Spleen (tissue), 11 donors: ENCODE results near the gene PCDHA6. TPM values are rescaled to one million over a fixed set of nuclear protein-coding genes. Genes with fewer than 3 reads are reported as not detected.
A peak's percentile ranks its signal among the peaks of the same experiment; 100 is the strongest.
"Not testable (repeated sequence)": the region's sequence is repeated elsewhere in the genome, so short reads cannot be mapped to it uniquely, and the experiment has no call there.

Source experiments
- DNase-seq: peaks from one replicate; pipeline ENCODE4 v3.0.0-alpha.2; 2020
- H3K27ac ChIP-seq, 8 donors: fragments of 200-600 bp; sonication (generic) in 7 of 8; 1 replicate in 4 of 8; 2 replicates in 4 of 8; pipeline versions ENCODE4 v1.5.0 to v1.8.0; 2016 to 2021; ENCODE audit warnings: inconsistent platforms in 4 of 8, mild to moderate bottlenecking in 4 of 8, moderate library complexity in 1 of 8
- H3K27me3 ChIP-seq, 7 donors: fragments of 200-600 bp; sonication (generic) in 6 of 7; replicated peaks in 1 of 7; 1 replicate in 4 of 7; 2 replicates in 3 of 7; pipeline versions ENCODE4 v1.5.0 to v1.8.0; 2016 to 2021; ENCODE audit warnings: inconsistent platforms in 3 of 7, mild to moderate bottlenecking in 1 of 7
- H3K36me3 ChIP-seq, 6 donors: fragments of 200-600 bp; sonication (generic) in 5 of 6; 1 replicate in 4 of 6; 2 replicates in 2 of 6; pipeline versions ENCODE4 v1.5.0 to v1.8.0; 2016 to 2021; ENCODE audit warnings: inconsistent platforms in 2 of 6
- H3K4me1 ChIP-seq, 6 donors: fragments of 200-600 bp; sonication (generic) in 5 of 6; 1 replicate in 3 of 6; 2 replicates in 3 of 6; pipeline versions ENCODE4 v1.5.0 to v1.8.0; 2016 to 2021; ENCODE audit warnings: inconsistent platforms in 3 of 6
- H3K4me3 ChIP-seq, 8 donors: fragments of 200-600 bp; sonication (generic) in 7 of 8; 1 replicate in 4 of 8; 2 replicates in 4 of 8; pipeline versions ENCODE4 v1.5.0 to v1.8.0; 2016 to 2021; ENCODE audit warnings: inconsistent platforms in 4 of 8, mild to moderate bottlenecking in 4 of 8, moderate library complexity in 2 of 8
- H3K9me3 ChIP-seq, 8 donors: fragments of 200-600 bp; sonication (generic) in 7 of 8; 1 replicate in 4 of 8; 2 replicates in 4 of 8; pipeline versions ENCODE4 v1.5.0 to v1.8.0; 2016 to 2021; ENCODE audit warnings: inconsistent platforms in 4 of 8
- POLR2A ChIP-seq, 3 donors: fragments of 450-650 bp; IDR thresholded peaks; one replicate each; pipeline ENCODE4 v1.5.1; 2017; ENCODE audit warnings: antibody characterized with exemption in 3 of 3, mild to moderate bottlenecking in 1 of 3
- POLR2AphosphoS5 ChIP-seq, 3 donors: sonication (generic); formaldehyde crosslinking; IDR thresholded peaks; one replicate each; pipeline ENCODE4 v1.5.1; 2017; ENCODE audit warnings: antibody characterized with exemption in 3 of 3
- WGBS, 5 donors: extraction: QIAGEN DNeasy Blood & Tissue Kit in 3 of 5; methylation state at CpG; one replicate each; pipeline versions ENCODE4 v1.1.5 to v1.1.7; 2013 to 2018; 5-methylcytosine and 5-hydroxymethylcytosine counted together
- intact Hi-C: fragments of 100-400 bp; cut with DNase I; formaldehyde crosslinking; loops from one replicate; pipeline ENCODE4 v1.15.0; 2023; ENCODE audit warnings: low total_unique reads
- polyA plus RNA-seq, 3 donors: library from polyadenylated mRNA; stranded (reverse); fragments of 200-250 nt; gene quantifications; one replicate each; pipeline ENCODE4 v1.2.1, GENCODE V29; 2013
- total RNA-seq, 7 donors: library from RNA; depleted of rRNA in 3 of 7; stranded (reverse); fragments of >200 nt in 3 of 7; fragmentation: NEBNext Ultra II Directional in 4 of 7; extraction: Animal tissue kit (Norgen Biotek cat#: 25700) in 4 of 7; gene quantifications; one replicate each; pipeline versions ENCODE4 v1.1.0 to v1.2.1, GENCODE V29; 2016 to 2021
- TF ChIP-seq, protein P1 (sequence below), 11 experiments: fragments of 200-600 bp in 7 of 11; fragments of 450-650 bp in 4 of 11; sonication (generic) in 4 of 11; IDR thresholded peaks in 8 of 11; conservative IDR thresholded peaks in 3 of 11; 1 replicate in 7 of 11; 2 replicates in 4 of 11; pipeline versions ENCODE4 v1.4.0 to v1.8.0; 2016 to 2021; ENCODE audit warnings: antibody characterized with exemption in 11 of 11, inconsistent platforms in 4 of 11, mild to moderate bottlenecking in 1 of 11
- donor health status: healthy with polysubstance abuse.
- donor health status: DM: no; HTN: no; CAD: no; lungs with moderate emphysema.
- donor health status: DM: no; HTN: no; CAD: no.
- donor health status: Bipolar disorder and iron deficiency.
- donor health status: healthy.
- donor health status: DM: no; HTN: no; CAD: no.
- donor health status: DM: yes; HTN: yes; CAD: no.

The PCDHA6 gene
- total and polyA plus RNA-seq, 10 donors = 0.02 to 0.85 (median 0.23) TPM; not detected in 2

DNA sequence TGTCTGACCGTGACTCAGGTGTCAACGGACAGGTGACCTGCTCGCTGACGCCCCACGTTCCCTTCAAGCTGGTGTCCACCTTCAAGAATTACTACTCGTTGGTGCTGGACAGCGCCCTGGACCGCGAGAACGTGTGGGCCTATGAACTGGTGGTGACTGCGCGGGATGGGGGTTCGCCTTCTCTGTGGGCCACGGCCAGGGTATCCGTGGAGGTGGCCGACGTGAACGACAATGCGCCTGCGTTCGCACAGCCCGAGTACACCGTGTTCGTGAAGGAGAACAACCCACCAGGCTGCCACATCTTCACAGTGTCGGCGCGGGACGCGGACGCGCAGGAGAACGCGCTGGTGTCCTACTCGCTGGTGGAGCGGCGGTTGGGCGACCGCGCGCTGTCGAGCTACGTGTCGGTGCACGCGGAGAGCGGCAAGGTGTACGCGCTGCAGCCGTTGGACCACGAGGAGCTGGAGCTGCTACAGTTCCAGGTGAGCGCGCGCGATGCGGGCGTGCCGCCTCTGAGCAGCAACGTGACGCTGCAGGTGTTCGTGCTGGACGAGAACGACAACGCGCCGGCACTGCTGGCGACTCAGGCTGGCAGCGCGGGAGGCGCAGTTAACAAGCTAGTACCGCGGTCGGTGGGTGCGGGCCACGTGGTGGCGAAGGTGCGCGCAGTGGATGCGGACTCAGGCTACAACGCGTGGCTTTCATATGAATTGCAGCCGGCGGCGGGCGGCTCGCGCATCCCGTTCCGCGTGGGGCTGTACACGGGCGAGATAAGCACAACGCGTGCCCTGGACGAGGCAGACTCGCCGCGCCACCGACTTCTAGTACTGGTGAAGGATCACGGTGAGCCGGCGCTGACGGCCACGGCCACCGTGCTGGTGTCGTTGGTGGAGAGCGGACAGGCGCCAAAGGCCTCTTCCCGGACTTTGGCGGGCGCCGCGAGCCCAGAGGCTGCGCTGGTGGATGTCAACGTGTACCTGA, 42.8 kb downstream of the PCDHA6 start:
- H3K36me3 ChIP-seq = no peaks in the 10 kb centered on the region
- peaks cover 0 to 86% (median 12%) of the 10 kb centered on the region in 7 donors for H3K27me3 ChIP-seq
- TF ChIP-seq, protein P1, sequence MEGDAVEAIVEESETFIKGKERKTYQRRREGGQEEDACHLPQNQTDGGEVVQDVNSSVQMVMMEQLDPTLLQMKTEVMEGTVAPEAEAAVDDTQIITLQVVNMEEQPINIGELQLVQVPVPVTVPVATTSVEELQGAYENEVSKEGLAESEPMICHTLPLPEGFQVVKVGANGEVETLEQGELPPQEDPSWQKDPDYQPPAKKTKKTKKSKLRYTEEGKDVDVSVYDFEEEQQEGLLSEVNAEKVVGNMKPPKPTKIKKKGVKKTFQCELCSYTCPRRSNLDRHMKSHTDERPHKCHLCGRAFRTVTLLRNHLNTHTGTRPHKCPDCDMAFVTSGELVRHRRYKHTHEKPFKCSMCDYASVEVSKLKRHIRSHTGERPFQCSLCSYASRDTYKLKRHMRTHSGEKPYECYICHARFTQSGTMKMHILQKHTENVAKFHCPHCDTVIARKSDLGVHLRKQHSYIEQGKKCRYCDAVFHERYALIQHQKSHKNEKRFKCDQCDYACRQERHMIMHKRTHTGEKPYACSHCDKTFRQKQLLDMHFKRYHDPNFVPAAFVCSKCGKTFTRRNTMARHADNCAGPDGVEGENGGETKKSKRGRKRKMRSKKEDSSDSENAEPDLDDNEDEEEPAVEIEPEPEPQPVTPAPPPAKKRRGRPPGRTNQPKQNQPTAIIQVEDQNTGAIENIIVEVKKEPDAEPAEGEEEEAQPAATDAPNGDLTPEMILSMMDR (IDR thresholded peaks at IDR 0.05 in 8 of 11, conservative IDR thresholded peaks at IDR 0.05 in 3 of 11) = no peak
- TF ChIP-seq POLR2A (IDR thresholded peaks at IDR 0.05) = no peak
- no peak for TF ChIP-seq POLR2AphosphoS5 (IDR thresholded peaks at IDR 0.05)
- WGBS, 5 donors = 49 to 63% (median 55%) methylated on average over 75 to 114 of the region's 114 CpGs
- H3K27ac ChIP-seq = no peak overlapping the region
- H3K4me1 ChIP-seq = no peaks in the 10 kb centered on the region
- no peak overlapping the region for H3K4me3 ChIP-seq
- intact Hi-C loops = no loop called here
- no peak for DNase-seq
- H3K9me3 ChIP-seq = peaks cover 0 to 46% (median 29%) of the 10 kb centered on the region in 8 donors

DNA sequence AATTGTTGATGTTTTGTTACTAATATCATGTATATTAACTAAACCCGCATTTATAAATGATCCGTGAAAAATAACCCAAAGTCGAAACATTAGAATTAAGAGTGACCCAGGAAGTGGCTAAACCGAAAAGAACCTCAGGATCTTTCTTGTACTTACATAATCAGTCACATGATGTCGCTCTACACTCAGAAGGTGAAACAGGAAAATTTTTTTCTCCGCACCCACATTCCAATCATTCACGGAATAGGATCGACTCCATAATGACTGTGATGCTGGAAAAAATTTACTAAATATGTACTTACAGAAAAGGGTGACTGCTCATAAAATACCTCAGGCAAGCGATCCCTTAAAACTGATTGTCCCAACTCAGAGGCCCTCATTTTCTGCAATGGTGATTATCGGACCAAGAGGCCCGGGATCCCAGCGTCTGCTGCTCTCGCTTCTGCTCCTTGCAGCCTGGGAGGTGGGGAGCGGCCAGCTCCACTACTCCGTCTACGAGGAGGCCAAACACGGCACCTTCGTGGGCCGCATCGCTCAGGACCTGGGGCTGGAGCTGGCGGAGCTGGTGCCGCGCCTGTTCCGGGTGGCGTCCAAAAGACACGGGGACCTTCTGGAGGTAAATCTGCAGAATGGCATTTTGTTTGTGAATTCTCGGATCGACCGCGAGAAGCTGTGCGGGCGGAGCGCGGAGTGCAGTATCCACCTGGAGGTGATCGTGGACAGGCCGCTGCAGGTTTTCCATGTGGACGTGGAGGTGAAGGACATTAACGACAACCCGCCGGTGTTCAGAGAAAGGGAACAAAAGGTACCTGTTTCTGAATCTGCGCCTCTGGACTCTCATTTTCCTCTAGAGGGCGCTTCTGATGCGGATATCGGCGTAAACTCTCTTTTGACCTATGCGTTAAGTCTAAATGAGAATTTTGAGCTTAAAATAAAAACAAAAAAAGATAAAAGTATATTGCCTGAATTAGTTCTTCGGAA, 47.6 kb downstream of the PCDHA6 start, which contains the start of gene PCDHA12:
TSS of gene PCDHA12 (plus strand) at position 224 of the 981 bp plus-strand sequence. CDS start at position 389, 165 bp downstream.
- Histone ChIP-seq H3K9me3 (peaks cover 0 to 65% (median 36%) of the 10 kb centered on the region in 8 donors), H3K4me3 (peak within 1 kb of the TSS in 2 of 8 donors; percentile 3 to 27), H3K27ac (no peak within 1 kb of the TSS), H3K36me3 (no peaks in the 10 kb centered on the region), H3K27me3 (peaks cover 0 to 92% (median 20%) of the 10 kb centered on the region in 7 donors), H3K4me1 (no peaks in the 10 kb centered on the region)
- intact Hi-C loops = no loop called here
- DNase-seq = no peak
- 20 to 32% (median 22%) methylated on average over 36 to 47 of the region's 47 CpGs for WGBS, 5 donors
- TF ChIP-seq POLR2A (IDR thresholded peaks at IDR 0.05) (no peak), POLR2AphosphoS5 (IDR thresholded peaks at IDR 0.05) (no peak)

DNA sequence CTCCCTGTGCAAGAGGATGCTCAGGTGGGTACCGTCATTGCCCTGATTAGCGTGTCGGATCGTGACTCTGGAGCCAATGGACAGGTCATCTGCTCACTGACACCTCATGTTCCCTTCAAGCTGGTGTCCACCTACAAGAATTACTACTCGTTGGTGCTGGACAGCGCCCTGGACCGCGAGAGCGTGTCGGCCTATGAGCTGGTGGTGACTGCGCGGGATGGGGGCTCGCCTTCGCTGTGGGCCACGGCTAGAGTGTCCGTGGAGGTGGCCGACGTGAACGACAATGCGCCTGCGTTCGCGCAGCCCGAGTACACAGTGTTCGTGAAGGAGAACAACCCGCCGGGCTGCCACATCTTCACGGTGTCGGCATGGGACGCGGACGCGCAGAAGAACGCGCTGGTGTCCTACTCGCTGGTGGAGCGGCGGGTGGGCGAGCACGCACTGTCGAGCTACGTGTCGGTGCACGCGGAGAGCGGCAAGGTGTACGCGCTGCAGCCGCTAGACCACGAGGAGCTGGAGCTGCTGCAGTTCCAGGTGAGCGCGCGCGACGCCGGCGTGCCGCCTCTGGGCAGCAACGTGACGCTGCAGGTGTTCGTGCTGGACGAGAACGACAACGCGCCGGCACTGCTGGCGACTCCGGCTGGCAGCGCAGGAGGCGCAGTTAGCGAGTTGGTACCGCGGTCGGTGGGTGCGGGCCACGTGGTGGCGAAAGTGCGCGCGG, 48.9 kb downstream of the PCDHA6 start:
- DNase-seq, H3K36me3 ChIP-seq, H3K4me1 ChIP-seq, H3K4me3 ChIP-seq, intact Hi-C loops, H3K27ac ChIP-seq: not testable (repeated sequence)
- Histone ChIP-seq H3K27me3 (peaks cover 0 to 91% (median 12%) of the 10 kb centered on the region in 7 donors), H3K9me3 (peaks cover 0 to 64% (median 25%) of the 10 kb centered on the region in 8 donors)
- 43 to 62% (median 49%) methylated on average over 76 to 80 of the region's 80 CpGs for WGBS, 5 donors

DNA sequence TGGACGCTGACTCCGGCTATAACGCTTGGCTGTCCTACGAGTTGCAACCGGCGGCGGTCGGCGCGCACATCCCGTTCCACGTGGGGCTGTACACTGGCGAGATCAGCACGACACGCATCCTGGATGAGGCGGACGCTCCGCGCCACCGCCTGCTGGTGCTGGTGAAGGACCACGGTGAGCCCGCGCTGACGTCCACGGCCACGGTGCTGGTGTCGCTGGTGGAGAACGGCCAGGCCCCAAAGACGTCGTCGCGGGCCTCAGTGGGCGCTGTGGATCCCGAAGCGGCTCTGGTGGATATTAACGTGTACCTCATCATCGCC, 49.5 kb downstream of the PCDHA6 start:
- H3K4me1 ChIP-seq = no peaks in the 10 kb centered on the region
- H3K27ac ChIP-seq = no peak overlapping the region
- TF ChIP-seq, protein P1 (IDR thresholded peaks at IDR 0.05 in 8 of 11, conservative IDR thresholded peaks at IDR 0.05 in 3 of 11) = no peak
- no peak for TF ChIP-seq POLR2A (IDR thresholded peaks at IDR 0.05)
- TF ChIP-seq POLR2AphosphoS5 (IDR thresholded peaks at IDR 0.05) = no peak
- intact Hi-C loops = no loop called here
- H3K36me3 ChIP-seq = no peaks in the 10 kb centered on the region
- WGBS, 5 donors = 50 to 61% (median 50%) methylated on average over 31 to 37 of the region's 37 CpGs
- DNase-seq = peak; percentile 70
- H3K27me3 ChIP-seq = peaks cover 0 to 91% (median 12%) of the 10 kb centered on the region in 7 donors
- H3K4me3 ChIP-seq = no peak overlapping the region
- peaks cover 0 to 64% (median 26%) of the 10 kb centered on the region in 8 donors for H3K9me3 ChIP-seq

Other genes with a start within 250 kb of the PCDHA6 start
- 100 to 1,000 TPM in 4 of 7 donors, 10 to 100 TPM in 3; 80.2 to 209 (median 101) TPM for gene CD14, start 194.8 kb upstream of the PCDHA6 start, total RNA-seq
- 10 to 100 TPM; 40.2 to 60.9 (median 48.9) TPM for gene CD14, start 194.8 kb upstream of the PCDHA6 start, polyA plus RNA-seq
- gene TMCO6, start 188.5 kb upstream of the PCDHA6 start, total RNA-seq = 10 to 100 TPM; 18.3 to 55.2 (median 24.5) TPM
- 10 to 100 TPM; 12.0 to 21.0 (median 18.2) TPM for gene TMCO6, start 188.5 kb upstream of the PCDHA6 start, polyA plus RNA-seq
- gene NDUFA2, start 180.3 kb upstream of the PCDHA6 start, total RNA-seq = 10 to 100 TPM; 35.1 to 61.4 (median 46.9) TPM
- gene NDUFA2, start 180.3 kb upstream of the PCDHA6 start, polyA plus RNA-seq = 100 to 1,000 TPM; 211 to 237 (median 216) TPM
- 100 to 1,000 TPM in 2 of 7 donors, 10 to 100 TPM in 5; 77.2 to 139 (median 90.4) TPM for gene IK, start 180.1 kb upstream of the PCDHA6 start, total RNA-seq
- gene IK, start 180.1 kb upstream of the PCDHA6 start, polyA plus RNA-seq = 10 to 100 TPM; 61.1 to 68.0 (median 64.4) TPM
- 10 to 100 TPM; 23.0 to 30.8 (median 25.7) TPM for gene WDR55, start 163.1 kb upstream of the PCDHA6 start, total RNA-seq
- gene WDR55, start 163.1 kb upstream of the PCDHA6 start, polyA plus RNA-seq = 10 to 100 TPM; 14.2 to 25.6 (median 21.6) TPM
- 1 to 10 TPM; 1.2 to 2.8 (median 1.8) TPM for gene DND1, start 154.4 kb upstream of the PCDHA6 start, total RNA-seq
- gene DND1, start 154.4 kb upstream of the PCDHA6 start, polyA plus RNA-seq = 1 to 10 TPM; 2.2 to 4.7 (median 3.8) TPM
- gene HARS1, start 136.6 kb upstream of the PCDHA6 start, total RNA-seq = 10 to 100 TPM; 41.9 to 53.9 (median 47.6) TPM
- gene HARS1, start 136.6 kb upstream of the PCDHA6 start, polyA plus RNA-seq = 10 to 100 TPM; 38.4 to 46.3 (median 45.5) TPM
- 10 to 100 TPM; 30.2 to 40.8 (median 37.2) TPM for gene HARS2, start 136.5 kb upstream of the PCDHA6 start, total RNA-seq
- 10 to 100 TPM; 16.5 to 26.1 (median 24.1) TPM for gene HARS2, start 136.5 kb upstream of the PCDHA6 start, polyA plus RNA-seq
- 10 to 100 TPM; 34.4 to 52.3 (median 43.1) TPM for gene ZMAT2, start 127.5 kb upstream of the PCDHA6 start, total RNA-seq
- gene ZMAT2, start 127.5 kb upstream of the PCDHA6 start, polyA plus RNA-seq = 10 to 100 TPM; 44.1 to 80.3 (median 57.8) TPM
- gene PCDHA1, start 41.8 kb upstream of the PCDHA6 start, total RNA-seq = not detected
- gene PCDHA1, start 41.8 kb upstream of the PCDHA6 start, polyA plus RNA-seq = under 1 TPM in 1 of 3 donors, not detected in 2; 0.05 TPM
- under 1 TPM in 1 of 7 donors, not detected in 6; 0.09 TPM for gene PCDHA2, start 33.1 kb upstream of the PCDHA6 start, total RNA-seq
- under 1 TPM in 1 of 3 donors, not detected in 2; 0.03 TPM for gene PCDHA2, start 33.1 kb upstream of the PCDHA6 start, polyA plus RNA-seq
- gene PCDHA3, start 26.9 kb upstream of the PCDHA6 start, total RNA-seq = 1 to 10 TPM in 1 of 7 donors, under 1 TPM in 5, not detected in 1; 0.07 to 2.3 (median 0.61) TPM
- under 1 TPM in 2 of 3 donors, not detected in 1; 0.03 to 0.08 TPM for gene PCDHA3, start 26.9 kb upstream of the PCDHA6 start, polyA plus RNA-seq
- gene PCDHA4, start 20.9 kb upstream of the PCDHA6 start, total RNA-seq = 1 to 10 TPM in 1 of 7 donors, under 1 TPM in 6; 0.13 to 1.2 (median 0.51) TPM
- gene PCDHA4, start 20.9 kb upstream of the PCDHA6 start, polyA plus RNA-seq = under 1 TPM in 1 of 3 donors, not detected in 2; 0.23 TPM
- under 1 TPM in 6 of 7 donors, not detected in 1; 0.09 to 0.46 (median 0.13) TPM for gene PCDHA5, start 6.3 kb upstream of the PCDHA6 start, total RNA-seq
- gene PCDHA5, start 6.3 kb upstream of the PCDHA6 start, polyA plus RNA-seq = under 1 TPM in 1 of 3 donors, not detected in 2; 0.03 TPM
- gene PCDHA7, start 6.3 kb downstream of the PCDHA6 start, total RNA-seq = under 1 TPM in 5 of 7 donors, not detected in 2; 0.14 to 0.72 (median 0.43) TPM
- gene PCDHA7, start 6.3 kb downstream of the PCDHA6 start, polyA plus RNA-seq = under 1 TPM; 0.03 to 0.41 (median 0.11) TPM
- under 1 TPM in 5 of 7 donors, not detected in 2; 0.11 to 0.52 (median 0.25) TPM for gene PCDHA8, start 13.2 kb downstream of the PCDHA6 start, total RNA-seq
- gene PCDHA8, start 13.2 kb downstream of the PCDHA6 start, polyA plus RNA-seq = not detected
- under 1 TPM in 5 of 7 donors, not detected in 2; 0.13 to 0.98 (median 0.17) TPM for gene PCDHA9, start 20.4 kb downstream of the PCDHA6 start, total RNA-seq
- gene PCDHA9, start 20.4 kb downstream of the PCDHA6 start, polyA plus RNA-seq = not detected
- 1 to 10 TPM in 3 of 7 donors, under 1 TPM in 4; 0.34 to 1.4 (median 0.60) TPM for gene PCDHA10, start 27.9 kb downstream of the PCDHA6 start, total RNA-seq
- under 1 TPM in 2 of 3 donors, not detected in 1; 0.02 to 0.03 TPM for gene PCDHA10, start 27.9 kb downstream of the PCDHA6 start, polyA plus RNA-seq
- gene PCDHA11, start 41.0 kb downstream of the PCDHA6 start, total RNA-seq = under 1 TPM in 6 of 7 donors, not detected in 1; 0.11 to 0.79 (median 0.31) TPM
- gene PCDHA11, start 41.0 kb downstream of the PCDHA6 start, polyA plus RNA-seq = not detected
- under 1 TPM in 4 of 7 donors, not detected in 3; 0.17 to 0.79 (median 0.32) TPM for gene PCDHA12, start 47.3 kb downstream of the PCDHA6 start, total RNA-seq
- under 1 TPM in 1 of 3 donors, not detected in 2; 0.06 TPM for gene PCDHA12, start 47.3 kb downstream of the PCDHA6 start, polyA plus RNA-seq
- under 1 TPM in 5 of 7 donors, not detected in 2; 0.22 to 0.79 (median 0.46) TPM for gene PCDHA13, start 54.2 kb downstream of the PCDHA6 start, total RNA-seq
- under 1 TPM in 2 of 3 donors, not detected in 1; 0.20 to 0.21 TPM for gene PCDHA13, start 54.2 kb downstream of the PCDHA6 start, polyA plus RNA-seq
- gene PCDHAC1, start 98.3 kb downstream of the PCDHA6 start, total RNA-seq = 1 to 10 TPM in 2 of 7 donors, under 1 TPM in 5; 0.13 to 1.2 (median 0.41) TPM
- gene PCDHAC1, start 98.3 kb downstream of the PCDHA6 start, polyA plus RNA-seq = under 1 TPM; 0.17 to 0.35 (median 0.23) TPM
- gene PCDHAC2, start 138.5 kb downstream of the PCDHA6 start, total RNA-seq = 1 to 10 TPM; 1.5 to 7.9 (median 3.9) TPM
- gene PCDHAC2, start 138.5 kb downstream of the PCDHA6 start, polyA plus RNA-seq = under 1 TPM; 0.15 to 0.26 (median 0.17) TPM
- gene PCDHB1, start 223.4 kb downstream of the PCDHA6 start, total RNA-seq = not detected
- gene PCDHB1, start 223.4 kb downstream of the PCDHA6 start, polyA plus RNA-seq = not detected